GM21447 (cell line): Measurements from ENCODE around the gene TNKS1BP1.
"Not testable (repeated sequence)": the region's sequence is repeated elsewhere in the genome, so short reads cannot be mapped to it uniquely, and the experiment has no call there.

Experiments used
- ATAC-seq: cut with Tn5 transposase; IDR thresholded peaks from one replicate; pipeline ENCODE4 v1.9.1; 2021; ENCODE audit not compliant: unreplicated experiment

Gene TNKS1BP1, protein sequence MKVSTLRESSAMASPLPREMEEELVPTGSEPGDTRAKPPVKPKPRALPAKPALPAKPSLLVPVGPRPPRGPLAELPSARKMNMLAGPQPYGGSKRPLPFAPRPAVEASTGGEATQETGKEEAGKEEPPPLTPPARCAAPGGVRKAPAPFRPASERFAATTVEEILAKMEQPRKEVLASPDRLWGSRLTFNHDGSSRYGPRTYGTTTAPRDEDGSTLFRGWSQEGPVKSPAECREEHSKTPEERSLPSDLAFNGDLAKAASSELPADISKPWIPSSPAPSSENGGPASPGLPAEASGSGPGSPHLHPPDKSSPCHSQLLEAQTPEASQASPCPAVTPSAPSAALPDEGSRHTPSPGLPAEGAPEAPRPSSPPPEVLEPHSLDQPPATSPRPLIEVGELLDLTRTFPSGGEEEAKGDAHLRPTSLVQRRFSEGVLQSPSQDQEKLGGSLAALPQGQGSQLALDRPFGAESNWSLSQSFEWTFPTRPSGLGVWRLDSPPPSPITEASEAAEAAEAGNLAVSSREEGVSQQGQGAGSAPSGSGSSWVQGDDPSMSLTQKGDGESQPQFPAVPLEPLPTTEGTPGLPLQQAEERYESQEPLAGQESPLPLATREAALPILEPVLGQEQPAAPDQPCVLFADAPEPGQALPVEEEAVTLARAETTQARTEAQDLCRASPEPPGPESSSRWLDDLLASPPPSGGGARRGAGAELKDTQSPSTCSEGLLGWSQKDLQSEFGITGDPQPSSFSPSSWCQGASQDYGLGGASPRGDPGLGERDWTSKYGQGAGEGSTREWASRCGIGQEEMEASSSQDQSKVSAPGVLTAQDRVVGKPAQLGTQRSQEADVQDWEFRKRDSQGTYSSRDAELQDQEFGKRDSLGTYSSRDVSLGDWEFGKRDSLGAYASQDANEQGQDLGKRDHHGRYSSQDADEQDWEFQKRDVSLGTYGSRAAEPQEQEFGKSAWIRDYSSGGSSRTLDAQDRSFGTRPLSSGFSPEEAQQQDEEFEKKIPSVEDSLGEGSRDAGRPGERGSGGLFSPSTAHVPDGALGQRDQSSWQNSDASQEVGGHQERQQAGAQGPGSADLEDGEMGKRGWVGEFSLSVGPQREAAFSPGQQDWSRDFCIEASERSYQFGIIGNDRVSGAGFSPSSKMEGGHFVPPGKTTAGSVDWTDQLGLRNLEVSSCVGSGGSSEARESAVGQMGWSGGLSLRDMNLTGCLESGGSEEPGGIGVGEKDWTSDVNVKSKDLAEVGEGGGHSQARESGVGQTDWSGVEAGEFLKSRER (N-terminal part only)

DNA sequence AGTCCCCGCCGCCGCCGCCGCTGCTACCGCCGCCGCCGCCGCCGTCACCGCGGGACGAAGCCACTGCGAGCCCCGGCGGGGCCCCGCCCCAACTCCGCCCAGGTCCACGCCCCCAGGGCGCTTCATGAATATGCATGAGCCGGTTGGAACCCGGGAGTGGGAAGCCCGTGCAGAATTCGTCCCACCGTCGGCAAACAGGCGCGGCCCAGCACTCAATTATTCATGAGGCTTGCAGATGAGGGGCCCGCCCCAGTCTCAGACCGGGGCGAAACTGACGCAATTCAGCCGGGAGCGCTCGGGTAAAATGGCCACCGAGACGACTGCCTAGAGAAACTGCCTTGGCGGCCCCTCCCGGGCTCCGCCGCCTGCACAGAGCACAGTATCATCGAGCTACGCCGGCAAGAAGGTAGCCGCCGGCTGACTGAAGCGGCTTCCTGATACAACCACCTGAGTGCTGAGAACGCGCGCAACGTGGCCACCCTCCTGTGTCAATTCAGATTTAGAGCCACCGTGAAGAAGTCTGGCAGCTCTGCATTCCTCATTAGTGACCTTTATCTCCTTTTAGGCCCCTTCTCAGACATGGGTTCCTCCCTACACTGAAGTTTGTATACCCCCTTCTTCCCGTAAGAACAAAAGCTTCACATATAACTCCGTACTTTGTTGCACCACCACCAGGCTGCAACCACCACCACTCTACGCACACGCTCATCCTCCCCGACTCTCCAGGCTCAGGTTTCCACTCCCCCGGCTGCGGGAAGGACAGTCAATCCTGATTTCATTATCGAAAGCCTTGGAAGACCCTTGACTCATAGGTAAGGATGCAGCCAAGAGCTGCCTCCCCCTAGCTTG lies at the start of gene TNKS1BP1:
TNKS1BP1 (minus strand) TSS at position 67 of the 849 bp plus-strand sequence. CDS start 3,067 bp downstream, outside the sequence.
- ATAC-seq: peak; percentile 82

DNA sequence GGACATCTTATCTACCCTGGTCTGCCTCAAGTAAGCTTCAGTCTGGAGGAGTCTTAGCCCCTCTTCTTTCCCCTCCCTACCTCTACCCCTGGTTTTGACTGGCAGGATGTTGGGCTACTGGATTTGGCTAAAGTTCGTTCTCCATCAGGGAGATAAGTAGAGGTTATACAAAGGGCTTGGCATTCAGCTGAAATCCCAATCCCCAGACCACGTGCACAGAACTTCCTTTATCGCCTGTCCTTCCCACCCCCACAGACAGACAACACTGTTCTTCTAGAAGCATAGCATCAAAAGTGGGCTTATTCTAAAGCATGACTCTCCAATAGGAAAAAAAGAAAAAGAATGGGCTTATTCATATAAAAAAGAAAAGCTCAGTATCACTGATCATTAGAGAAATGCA lies 48.4 kb upstream of the TNKS1BP1 start:
- ATAC-seq: no peak

DNA sequence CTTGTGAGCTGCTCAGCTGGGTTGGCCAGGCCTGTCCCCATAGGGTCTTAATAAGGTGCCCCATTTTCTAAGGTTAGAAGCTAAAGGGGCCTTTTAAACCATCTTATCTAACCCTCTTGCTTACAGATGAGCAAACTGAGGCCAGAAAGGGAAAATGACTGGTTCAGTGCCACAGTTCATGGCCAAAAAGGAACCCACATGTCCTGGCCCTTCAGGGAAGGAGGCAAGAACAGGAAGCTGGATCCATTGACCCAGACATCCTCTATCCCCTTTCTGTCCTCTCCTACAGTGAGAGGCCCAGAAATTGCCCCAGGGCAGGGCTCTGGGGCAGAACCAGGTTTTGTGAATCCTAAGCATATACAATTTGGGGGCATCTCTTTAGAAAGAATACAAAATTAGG lies 46.2 kb upstream of the TNKS1BP1 start:
- ATAC-seq: no peak

DNA sequence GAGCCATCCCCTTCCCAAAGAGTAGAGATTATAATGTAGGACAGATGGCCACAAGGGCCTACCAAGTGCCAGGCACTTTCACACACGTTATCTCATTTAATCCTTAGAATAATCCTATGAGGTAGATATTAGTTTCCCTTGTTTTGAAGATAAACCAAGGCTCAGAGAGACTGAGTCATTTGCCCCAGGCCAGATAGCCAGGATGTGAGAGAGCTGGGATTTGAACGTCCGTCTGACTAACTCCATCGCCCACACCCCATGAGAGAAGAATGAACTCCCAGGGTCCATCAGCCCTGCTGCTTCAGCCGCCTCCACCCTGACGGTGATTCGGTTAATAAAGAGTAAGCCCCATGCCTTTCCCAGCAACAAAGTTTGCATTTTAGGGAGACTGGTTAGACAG lies 45.5 kb upstream of the TNKS1BP1 start:
- ATAC-seq: no peak

DNA sequence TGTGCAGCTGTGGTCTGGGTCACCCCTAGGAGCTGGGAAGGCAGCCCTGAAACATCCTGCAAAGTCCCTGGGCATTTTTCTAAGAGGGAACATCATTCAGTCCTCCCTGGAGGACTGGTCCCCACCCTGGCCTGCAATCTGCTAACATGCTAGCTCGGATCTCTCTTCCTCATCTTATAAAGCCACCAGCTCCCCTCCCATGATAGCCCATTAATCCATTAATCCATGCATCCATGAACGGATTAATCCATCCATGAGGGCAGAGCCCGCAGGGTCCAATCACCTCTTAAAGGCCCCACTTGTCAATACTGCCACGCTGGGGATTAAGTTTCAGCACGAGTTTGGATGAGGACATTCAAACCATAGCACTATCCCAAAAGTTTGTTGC lies 44.1 kb upstream of the TNKS1BP1 start:
- ATAC-seq: no peak

DNA sequence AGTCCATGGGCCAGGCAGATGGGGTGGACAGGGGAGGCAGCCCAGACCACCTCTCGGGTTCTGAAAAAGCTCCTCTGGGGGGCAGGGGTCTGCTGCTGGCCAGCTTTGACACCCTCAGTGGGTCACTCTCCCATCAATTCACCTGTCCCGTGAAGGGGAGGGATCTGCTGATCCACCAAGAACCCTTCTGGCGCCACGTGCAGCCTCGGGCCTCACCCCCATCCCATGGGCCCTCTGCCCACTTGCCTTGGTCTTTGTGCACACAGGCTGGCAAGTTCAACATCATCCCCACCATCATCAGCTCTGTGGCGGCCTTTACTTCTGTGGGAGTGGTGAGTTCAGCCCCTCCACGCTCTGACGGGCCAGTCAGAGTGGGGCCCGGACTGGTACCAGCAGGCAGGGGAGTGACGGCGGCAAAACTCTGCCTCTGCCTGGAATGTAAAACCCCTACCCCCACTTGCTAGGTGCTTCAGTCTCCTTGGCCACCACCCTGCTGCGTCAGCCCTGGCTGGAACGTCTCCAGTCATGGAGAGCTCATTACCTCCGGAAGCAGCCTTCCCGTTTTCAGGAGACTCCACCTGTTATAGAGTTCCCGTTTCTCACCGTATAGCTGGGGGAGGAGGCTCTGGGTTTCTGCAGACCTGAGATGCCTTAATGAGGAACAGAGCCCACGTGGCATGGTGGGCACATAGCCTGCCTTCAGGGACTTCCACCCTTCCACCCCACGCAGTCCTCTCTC lies 43.5 kb upstream of the TNKS1BP1 start:
- ATAC-seq: no peak

DNA sequence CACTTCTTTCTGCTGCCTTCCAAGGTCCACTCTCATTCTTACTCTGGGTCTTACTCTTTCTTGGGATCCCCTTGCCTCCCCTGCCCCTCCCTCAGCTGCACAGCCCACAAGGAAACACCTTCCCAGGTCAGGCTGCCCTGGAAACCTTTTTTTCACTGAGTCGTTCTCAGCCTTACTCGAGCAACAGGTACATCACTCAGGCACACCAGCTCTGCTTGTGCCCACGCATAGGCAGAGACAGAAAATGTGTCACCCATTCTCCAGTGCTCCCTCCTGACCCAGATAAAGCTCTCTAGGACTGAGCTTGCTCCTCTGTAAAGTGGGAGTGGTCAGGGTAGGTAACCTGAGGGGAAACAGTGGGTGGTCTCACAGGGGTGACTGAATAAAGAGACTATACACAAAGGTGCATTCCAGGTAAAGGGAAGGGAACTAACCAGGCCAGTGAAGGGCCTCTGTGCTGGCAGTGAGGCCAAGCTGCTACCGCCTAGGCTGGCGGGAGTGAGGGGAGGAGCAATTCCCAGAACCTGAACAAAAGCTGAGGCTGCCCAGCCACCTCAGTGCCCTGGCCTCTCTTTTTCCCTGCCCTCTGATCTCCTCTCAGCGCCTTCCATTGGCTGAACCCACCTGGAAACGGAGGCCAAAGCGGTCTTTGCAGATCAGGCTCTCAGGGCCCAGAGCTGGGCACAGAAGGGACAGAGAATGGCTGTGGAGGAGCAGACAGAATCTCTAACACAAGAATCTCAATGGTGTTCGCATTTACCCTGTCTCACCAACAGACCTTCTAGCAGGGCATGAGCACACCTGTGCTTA lies 40.3 kb upstream of the TNKS1BP1 start:
- ATAC-seq: no peak

DNA sequence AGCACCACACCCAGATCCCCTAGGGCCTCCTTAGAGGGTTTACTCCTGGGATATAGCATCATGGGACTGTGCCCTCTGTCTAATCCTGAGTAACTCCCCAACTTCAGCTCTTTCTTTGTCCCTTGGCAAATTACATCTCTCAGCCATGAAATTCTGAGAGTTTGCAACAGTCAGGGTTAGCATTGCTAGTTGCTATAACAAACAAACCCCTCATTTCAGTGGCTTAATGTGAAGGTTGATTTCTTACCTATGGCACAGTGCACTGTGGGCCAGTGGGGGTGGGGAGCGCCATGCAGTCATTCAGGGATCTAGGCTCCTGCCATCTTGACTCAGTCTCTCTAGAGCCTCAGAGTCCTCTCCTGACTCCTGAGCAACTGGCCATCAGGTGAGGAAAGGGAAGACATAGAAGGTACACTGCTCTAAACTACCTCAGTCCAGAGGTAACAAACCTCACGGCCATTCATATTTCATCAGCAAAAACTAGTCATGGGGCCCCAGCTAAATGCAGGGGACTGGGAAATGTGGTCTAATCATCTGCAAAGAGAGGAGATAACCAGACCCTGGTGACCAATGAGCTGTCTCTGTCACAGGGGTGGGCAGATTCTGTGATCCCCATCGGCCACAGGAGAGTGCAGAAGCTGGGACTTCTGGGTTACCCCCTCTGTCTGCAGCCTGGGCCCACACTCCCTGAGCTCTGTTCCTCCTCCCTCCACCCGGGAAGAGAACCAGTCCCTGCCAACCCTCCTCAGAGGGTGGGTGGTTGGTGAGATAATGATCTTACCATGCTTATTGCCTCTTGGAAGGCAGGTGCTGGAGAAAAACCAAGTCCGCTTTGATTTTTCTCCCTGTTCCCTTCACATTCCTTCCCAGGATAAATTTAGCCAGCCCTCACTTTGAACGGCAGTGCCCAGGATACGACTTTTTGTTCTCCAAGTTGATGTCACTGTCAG lies 38.7 kb upstream of the TNKS1BP1 start:
- no peak for ATAC-seq

DNA sequence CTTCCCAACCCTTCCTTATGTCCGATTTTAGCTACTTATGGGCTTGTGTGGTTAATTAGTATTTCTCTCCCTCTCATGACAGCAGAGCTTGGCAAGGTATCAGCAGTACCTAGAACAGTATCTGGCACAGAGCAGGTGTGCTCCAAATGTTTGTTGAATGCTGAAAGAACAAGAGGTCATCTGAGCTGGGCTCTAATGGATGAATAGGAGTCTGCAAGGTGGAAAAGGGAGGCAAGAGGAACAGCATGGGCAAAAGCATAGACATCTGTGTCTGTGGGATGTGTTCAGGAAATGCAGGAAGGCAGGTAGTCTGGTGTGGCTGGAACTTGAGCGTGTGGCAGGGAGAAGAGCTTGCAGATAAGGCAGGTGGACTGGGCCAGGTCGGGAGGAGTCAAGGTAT lies 37.2 kb upstream of the TNKS1BP1 start:
- ATAC-seq: no peak

DNA sequence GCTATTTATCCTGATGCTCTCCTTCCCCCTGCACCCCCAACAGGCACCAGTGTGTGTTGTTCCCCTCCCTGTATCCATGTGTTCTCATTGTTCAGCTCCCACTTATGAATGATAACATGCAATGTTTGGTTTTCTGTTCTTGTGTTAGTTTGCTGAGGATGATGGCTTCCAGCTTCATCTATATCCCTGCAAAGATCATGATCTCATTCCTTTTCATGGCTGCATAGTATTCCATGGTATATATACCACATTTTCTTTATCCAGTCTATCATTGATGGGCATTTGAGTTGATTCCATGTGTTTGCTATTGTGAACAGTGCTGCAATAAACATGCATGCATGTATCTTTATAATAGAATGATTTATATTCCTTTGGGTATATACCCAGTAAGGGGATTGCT lies 36.7 kb upstream of the TNKS1BP1 start:
- ATAC-seq: not testable (repeated sequence)

DNA sequence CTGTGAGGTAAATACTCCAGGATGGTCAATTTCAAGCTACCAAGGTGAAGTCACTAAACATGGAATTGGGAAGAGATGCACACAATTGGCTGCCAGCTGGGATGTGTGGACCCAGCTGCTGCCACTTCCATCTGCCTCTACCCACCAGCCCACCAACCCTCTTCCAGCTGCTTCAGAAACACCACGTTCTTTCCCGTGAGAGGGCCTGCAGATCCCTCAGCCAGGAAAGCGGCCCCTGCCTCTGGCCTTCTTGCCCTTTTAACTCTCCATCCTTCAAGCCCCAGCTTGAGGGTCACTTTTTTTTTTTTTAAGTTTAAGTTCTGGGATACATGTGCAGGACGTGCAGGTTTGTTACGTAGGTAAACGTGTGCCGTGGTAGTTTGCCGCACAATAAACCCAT lies 36.2 kb upstream of the TNKS1BP1 start:
- no peak for ATAC-seq

DNA sequence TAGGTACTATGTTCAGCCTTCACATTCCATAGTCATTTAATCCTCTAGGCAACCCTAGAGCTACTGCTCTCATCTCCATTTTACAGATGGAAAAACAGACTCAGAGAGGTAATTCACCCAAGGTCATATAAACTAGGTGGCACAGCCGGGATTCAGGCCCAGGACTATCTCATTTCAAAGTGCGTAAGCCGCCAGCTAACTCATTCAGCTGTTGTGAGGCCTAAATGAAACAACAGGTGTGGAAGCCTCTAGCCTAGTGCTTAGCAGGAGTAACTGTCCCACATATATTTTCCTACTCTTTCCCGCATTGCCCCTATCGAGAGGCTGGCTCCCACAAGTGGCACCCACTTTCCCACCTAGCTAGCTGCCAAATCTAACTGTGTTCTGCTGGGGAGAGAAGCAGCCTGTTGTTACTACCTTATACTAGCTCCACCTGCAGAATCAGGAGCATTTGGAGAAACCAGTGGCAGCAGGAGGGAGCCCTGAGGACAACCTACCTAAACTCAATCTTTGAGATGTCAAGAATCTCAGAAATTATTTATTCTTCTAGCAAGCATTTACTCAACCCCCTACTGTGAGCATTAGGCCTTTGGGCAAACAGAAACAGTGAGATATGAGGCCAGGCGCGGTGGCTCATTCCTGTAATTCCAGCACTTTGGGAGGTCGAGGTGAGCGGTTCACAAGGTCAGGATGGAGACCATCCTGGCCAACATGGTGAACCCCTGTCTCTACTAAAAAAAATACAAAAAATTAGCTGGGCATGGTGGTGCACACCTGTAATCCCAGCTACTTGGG lies 35.3 kb upstream of the TNKS1BP1 start:
- no peak for ATAC-seq

DNA sequence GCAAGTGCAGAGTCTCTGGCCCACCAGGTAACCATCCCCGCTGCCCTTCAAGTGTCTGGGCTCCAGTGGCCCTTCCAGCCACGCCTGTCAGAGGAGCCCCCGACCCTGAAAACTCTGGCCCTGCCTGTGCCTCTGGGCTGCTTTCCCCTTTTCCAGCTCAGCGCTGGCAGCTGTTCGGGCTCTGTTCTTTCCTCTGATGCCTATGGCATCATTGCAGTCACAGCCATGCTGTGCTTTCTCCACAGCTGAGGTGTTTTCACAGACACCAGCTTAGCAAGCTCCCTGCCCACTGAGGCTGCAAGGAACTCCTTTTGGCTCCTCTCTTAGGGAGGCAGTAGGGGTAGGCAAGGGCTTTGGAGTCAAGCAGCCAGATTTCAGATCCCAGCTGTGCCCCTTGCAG lies 34.6 kb upstream of the TNKS1BP1 start:
- no peak for ATAC-seq

DNA sequence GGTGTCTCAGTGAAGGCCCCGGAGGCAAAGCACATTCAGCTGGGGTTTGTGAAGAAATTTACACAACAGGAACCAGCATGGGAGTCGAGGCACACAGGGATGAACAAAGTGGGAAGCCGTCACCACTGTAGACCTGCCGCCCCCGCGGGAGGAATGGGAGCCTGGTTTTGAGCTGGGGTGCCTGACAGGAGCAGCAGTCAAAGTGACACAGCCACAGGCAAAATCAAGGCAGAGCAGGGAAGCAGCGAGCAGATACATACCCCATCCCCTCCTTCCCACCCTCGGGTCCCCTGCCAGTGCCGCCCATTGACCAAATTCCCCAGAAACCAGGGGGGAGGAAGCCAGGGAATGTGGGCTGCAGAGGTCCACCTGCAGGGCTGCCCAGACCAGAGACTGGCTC lies 34.2 kb upstream of the TNKS1BP1 start:
- ATAC-seq: no peak

DNA sequence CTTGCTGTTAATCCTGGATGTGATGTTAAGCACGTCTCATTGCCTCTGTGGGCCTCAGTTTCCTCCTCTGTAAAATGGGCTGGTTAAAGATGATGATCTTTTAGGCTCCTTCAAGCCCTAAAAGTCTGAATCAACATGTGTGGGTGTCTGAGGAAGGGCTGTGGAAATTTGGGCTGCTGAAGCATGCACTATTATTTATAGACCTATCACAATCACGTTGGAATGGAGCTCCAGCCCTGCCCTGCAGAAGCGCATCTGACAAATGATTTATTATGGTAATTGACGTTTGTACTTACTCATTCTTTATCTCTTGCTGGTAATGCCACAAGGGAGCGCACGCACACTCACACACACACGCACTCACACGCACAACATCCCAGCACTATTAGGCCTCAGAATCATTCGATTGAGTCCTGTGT lies 33.8 kb upstream of the TNKS1BP1 start:
- no peak for ATAC-seq

DNA sequence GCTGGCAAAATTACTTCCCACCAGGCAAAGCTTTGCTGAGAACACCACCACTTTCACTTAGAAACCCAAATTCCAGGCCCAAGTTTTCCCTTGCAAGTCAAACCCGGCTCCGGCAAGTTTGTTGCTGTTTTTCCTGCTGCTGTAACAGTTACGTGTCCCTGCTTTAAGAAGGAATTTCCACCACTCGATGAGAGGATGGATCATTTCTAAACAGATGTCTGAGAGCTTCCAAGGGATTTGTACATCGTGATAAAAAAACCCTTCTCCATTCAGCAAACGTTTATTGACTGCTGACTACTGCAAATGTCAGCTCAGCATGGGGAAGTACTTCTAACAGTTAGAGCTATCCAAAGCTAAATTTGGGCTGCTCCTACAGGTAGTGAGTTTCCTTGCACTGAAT lies 33.1 kb upstream of the TNKS1BP1 start:
- ATAC-seq: no peak

DNA sequence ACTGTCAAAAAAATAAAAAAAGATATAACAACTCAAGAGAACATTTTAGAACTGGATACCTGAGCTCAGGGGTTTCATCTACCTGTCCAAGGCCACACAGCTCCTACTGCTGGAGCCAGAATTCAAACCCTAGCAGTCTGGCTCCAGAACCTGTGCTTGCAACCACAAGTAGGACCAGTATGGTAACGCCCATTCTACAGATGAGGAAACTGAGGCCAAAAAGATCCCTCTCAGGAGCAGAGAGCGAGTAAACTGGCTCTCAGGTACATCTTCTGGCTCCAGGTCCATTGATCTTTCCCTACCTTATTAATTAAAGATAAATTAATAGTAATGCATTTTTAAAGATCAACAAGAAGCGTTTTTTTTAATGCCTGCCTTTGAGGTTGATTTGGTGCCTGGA lies 32.6 kb upstream of the TNKS1BP1 start:
- no peak for ATAC-seq
